H9 (cell line): ENCODE results near the gene WRAP73. TPM values are rescaled to one million over a fixed set of nuclear protein-coding genes. Genes with fewer than 3 reads are reported as not detected.

ENCODE experiments used
- DNase-seq: peaks from one replicate; pipeline ENCODE4 v3.0.0-alpha.2; 2017
- H2AFZ ChIP-seq: one replicate; pipeline ENCODE4 v1.6.1; 2013; ENCODE audit warnings: mild to moderate bottlenecking, low read length, control low read depth, moderate library complexity
- H2AK5ac ChIP-seq: 2 replicates; pipeline ENCODE4 v1.6.1; 2013; ENCODE audit warnings: low read length, control low read depth, mixed read lengths; ENCODE audit not compliant: insufficient read length
- H2BK120ac ChIP-seq: one replicate; pipeline ENCODE4 v1.6.1; 2013; ENCODE audit warnings: low read depth, mild to moderate bottlenecking, low read length, control low read depth, inconsistent platforms; ENCODE audit not compliant: poor library complexity, severe bottlenecking
- H2BK12ac ChIP-seq: 2 replicates; pipeline ENCODE4 v1.6.1; 2013; ENCODE audit warnings: low read length, control low read depth, mixed read lengths, low read depth; ENCODE audit not compliant: insufficient read length
- H2BK15ac ChIP-seq: 2 replicates; pipeline ENCODE4 v1.6.1; 2013; ENCODE audit warnings: low read depth, low read length, control low read depth
- H2BK20ac ChIP-seq: one replicate; pipeline ENCODE4 v1.6.1; 2013; ENCODE audit warnings: low read depth, mild to moderate bottlenecking, low read length, control low read depth, inconsistent platforms; ENCODE audit not compliant: poor library complexity, severe bottlenecking
- H2BK5ac ChIP-seq: 2 replicates; pipeline ENCODE4 v1.6.1; 2013; ENCODE audit warnings: low read length, control low read depth, mixed read lengths; ENCODE audit not compliant: insufficient read length
- H3K14ac ChIP-seq: 2 replicates; pipeline ENCODE4 v1.6.1; 2013; ENCODE audit warnings: low read length, control low read depth; ENCODE audit not compliant: insufficient read depth
- H3K18ac ChIP-seq: 2 replicates; pipeline ENCODE4 v1.6.1; 2013; ENCODE audit warnings: low read depth, mild to moderate bottlenecking, mixed read lengths, low read length, control low read depth; ENCODE audit not compliant: insufficient read length
- H3K23ac ChIP-seq: 2 replicates; pipeline ENCODE4 v1.6.1; 2013; ENCODE audit warnings: low read length, control low read depth, mixed read lengths, low read depth; ENCODE audit not compliant: insufficient read length
- H3K23me2 ChIP-seq: 2 replicates; pipeline ENCODE4 v1.6.1; 2013; ENCODE audit warnings: low read depth, mild to moderate bottlenecking, mixed read lengths, low read length, control low read depth; ENCODE audit not compliant: insufficient read length, poor library complexity, severe bottlenecking
- H3K27ac ChIP-seq: 2 replicates; pipeline ENCODE4 v1.5.1; 2013; ENCODE audit warnings: low read length, control low read depth, mixed read lengths, low read depth; ENCODE audit not compliant: insufficient read length
- H3K27me3 ChIP-seq: 2 replicates; pipeline ENCODE4 v1.6.1; 2013; ENCODE audit warnings: low read length, control low read depth, inconsistent platforms; ENCODE audit not compliant: insufficient read depth
- H3K4ac ChIP-seq: 2 replicates; pipeline ENCODE4 v1.6.1; 2013; ENCODE audit warnings: low read depth, mild to moderate bottlenecking, control low read depth, inconsistent platforms, low read length, moderate library complexity
- H3K4me1 ChIP-seq: 2 replicates; pipeline ENCODE4 v1.6.1; 2013; ENCODE audit warnings: low read length, control low read depth, inconsistent platforms; ENCODE audit not compliant: insufficient read depth
- H3K4me2 ChIP-seq: 2 replicates; pipeline ENCODE4 v1.6.1; 2013; ENCODE audit warnings: low read length, control low read depth, mixed read lengths; ENCODE audit not compliant: insufficient read length, insufficient read depth
- H3K56ac ChIP-seq: 2 replicates; pipeline ENCODE4 v1.6.1; 2013; ENCODE audit warnings: low read depth, mild to moderate bottlenecking, mixed read lengths, low read length, control low read depth; ENCODE audit not compliant: insufficient read length
- H3K79me1 ChIP-seq: 2 replicates; pipeline ENCODE4 v1.6.1; 2013; ENCODE audit warnings: low read depth, mild to moderate bottlenecking, moderate library complexity, low read length, control low read depth, inconsistent platforms; ENCODE audit not compliant: insufficient read depth, poor library complexity, severe bottlenecking
- H3K79me2 ChIP-seq: 2 replicates; pipeline ENCODE4 v1.6.1; 2013; ENCODE audit warnings: low read length, control low read depth, inconsistent platforms; ENCODE audit not compliant: insufficient read depth
- H3K9ac ChIP-seq: 2 replicates; pipeline ENCODE4 v1.6.1; 2013; ENCODE audit warnings: low read length, control low read depth, mixed read lengths; ENCODE audit not compliant: insufficient read length; ENCODE audit errors: extremely low read depth
- H3K9me3 ChIP-seq: one replicate; pipeline ENCODE4 v1.6.1; 2013; ENCODE audit warnings: low read depth, low read length, inconsistent platforms; ENCODE audit not compliant: control insufficient read depth
- H3T11ph ChIP-seq: one replicate; pipeline ENCODE4 v1.6.1; 2013; ENCODE audit warnings: mild to moderate bottlenecking, low read length, control low read depth, inconsistent platforms
- H4K20me1 ChIP-seq: one replicate; pipeline ENCODE4 v1.6.1; 2013; ENCODE audit not compliant: control insufficient read depth, insufficient read length, insufficient read depth
- H4K5ac ChIP-seq: 2 replicates; pipeline ENCODE4 v1.6.1; 2013; ENCODE audit warnings: low read depth, mild to moderate bottlenecking, mixed read lengths, low read length, control low read depth; ENCODE audit not compliant: insufficient read length
- H4K8ac ChIP-seq: replicated peaks from 2 replicates; pipeline ENCODE4 v1.6.1; 2013; ENCODE audit warnings: low read length, control low read depth, mixed read lengths, low read depth; ENCODE audit not compliant: insufficient read length
- H4K91ac ChIP-seq: 2 replicates; pipeline ENCODE4 v1.6.1; 2013; ENCODE audit warnings: low read depth, mild to moderate bottlenecking, moderate library complexity, mixed read lengths, low read length, control low read depth; ENCODE audit not compliant: insufficient read length
- H3K27ac Mint-ChIP-seq, 3 experiments: 2 replicates in 2 of 3; 3 replicates in 1 of 3; pipeline ENCODE4 v1.8.0; 2020 to 2021; ENCODE audit warnings: mixed read lengths in 3 of 3, mild to moderate bottlenecking in 1 of 3, moderate library complexity in 1 of 3
- H3K27me3 Mint-ChIP-seq: 2 replicates; pipeline ENCODE4 v1.8.0; 2021; ENCODE audit warnings: low read depth, mild to moderate bottlenecking, moderate library complexity, mixed read lengths
- H3K36me3 Mint-ChIP-seq, 3 experiments: 2 replicates in 2 of 3; 3 replicates in 1 of 3; pipeline ENCODE4 v1.8.0; 2020 to 2021; ENCODE audit warnings: low read depth in 3 of 3, mixed read lengths in 3 of 3; ENCODE audit not compliant: insufficient read depth in 1 of 3
- H3K4me1 Mint-ChIP-seq, 2 experiments: 2 replicates each; pipeline ENCODE4 v1.8.0; 2020; ENCODE audit warnings: mixed read lengths in 2 of 2
- H3K4me3 Mint-ChIP-seq, 2 experiments: 2 replicates in 1 of 2; 3 replicates in 1 of 2; pipeline ENCODE4 v1.8.0; 2020 to 2021; ENCODE audit warnings: mild to moderate bottlenecking in 2 of 2, mixed read lengths in 2 of 2, moderate library complexity in 1 of 2
- H3K9me3 Mint-ChIP-seq, 2 experiments: 2 replicates in 1 of 2; 3 replicates in 1 of 2; pipeline ENCODE4 v1.8.0; 2020; ENCODE audit warnings: mild to moderate bottlenecking in 2 of 2, mixed read lengths in 2 of 2, moderate library complexity in 1 of 2
- WGBS: extraction: QIAGEN DNeasy Blood & Tissue Kit; methylation state at CpG from one replicate; pipeline ENCODE4 v1.1.7; 2013; ENCODE audit warnings: missing lambda C conversion rate, low lambda C conversion rate, mixed read lengths; ENCODE audit not compliant: insufficient read length; ENCODE audit errors: extremely low coverage; 5-methylcytosine and 5-hydroxymethylcytosine counted together
- total RNA-seq: library from RNA; stranded (reverse); gene quantifications from 2 replicates; pipeline ENCODE4 v1.2.1, GENCODE V29; 2021
- TF ChIP-seq, protein P1 (sequence below): fragments of 200-600 bp; sonication (generic); conservative IDR thresholded peaks from 3 replicates; pipeline ENCODE4 v1.8.0; 2021; ENCODE audit warnings: antibody characterized with exemption, mild to moderate bottlenecking

Gene WRAP73
- total RNA-seq, 1 experiment from 2014 or later, result 28.4 TPM

- no peak overlapping the region for H2BK20ac ChIP-seq
- H3K23me2 ChIP-seq, result no peaks in the 10 kb centered on the region
- no peak overlapping the region for H2BK15ac ChIP-seq
- Mint-ChIP-seq H3K36me3 (peaks cover 0 to 17% (median 6%) of the 10 kb centered on the region in 3 experiments; a peak in 4 of 7 replicates), H3K27ac (no peak overlapping the region; a peak in 1 of 7 replicates), H3K27me3 (peaks cover 17% of the 10 kb centered on the region), H3K4me1 (peaks cover 17 to 37% of the 10 kb centered on the region in 2 experiments), H3K4me3 (no peak overlapping the region; a peak in 1 of 5 replicates), H3K9me3 (peaks cover 0 to 4% of the 10 kb centered on the region in 2 experiments; a peak in 2 of 5 replicates)
- no peak overlapping the region for H3K4me2 ChIP-seq
- no peak overlapping the region for H4K5ac ChIP-seq
- H4K91ac ChIP-seq, result no peak overlapping the region
- H2AK5ac ChIP-seq, result no peak overlapping the region
- no peak overlapping the region for H3T11ph ChIP-seq
- no peak overlapping the region for H2BK12ac ChIP-seq
- no peak for DNase-seq
- H3K27me3 ChIP-seq, result peaks cover 4% of the 10 kb centered on the region; the same call in 1 of the 2 replicates
- TF ChIP-seq, protein P1, sequence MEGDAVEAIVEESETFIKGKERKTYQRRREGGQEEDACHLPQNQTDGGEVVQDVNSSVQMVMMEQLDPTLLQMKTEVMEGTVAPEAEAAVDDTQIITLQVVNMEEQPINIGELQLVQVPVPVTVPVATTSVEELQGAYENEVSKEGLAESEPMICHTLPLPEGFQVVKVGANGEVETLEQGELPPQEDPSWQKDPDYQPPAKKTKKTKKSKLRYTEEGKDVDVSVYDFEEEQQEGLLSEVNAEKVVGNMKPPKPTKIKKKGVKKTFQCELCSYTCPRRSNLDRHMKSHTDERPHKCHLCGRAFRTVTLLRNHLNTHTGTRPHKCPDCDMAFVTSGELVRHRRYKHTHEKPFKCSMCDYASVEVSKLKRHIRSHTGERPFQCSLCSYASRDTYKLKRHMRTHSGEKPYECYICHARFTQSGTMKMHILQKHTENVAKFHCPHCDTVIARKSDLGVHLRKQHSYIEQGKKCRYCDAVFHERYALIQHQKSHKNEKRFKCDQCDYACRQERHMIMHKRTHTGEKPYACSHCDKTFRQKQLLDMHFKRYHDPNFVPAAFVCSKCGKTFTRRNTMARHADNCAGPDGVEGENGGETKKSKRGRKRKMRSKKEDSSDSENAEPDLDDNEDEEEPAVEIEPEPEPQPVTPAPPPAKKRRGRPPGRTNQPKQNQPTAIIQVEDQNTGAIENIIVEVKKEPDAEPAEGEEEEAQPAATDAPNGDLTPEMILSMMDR, result no peak
- no peaks in the 10 kb centered on the region for H3K9me3 ChIP-seq
- H3K79me2 ChIP-seq, result no peaks in the 10 kb centered on the region
- H2AFZ ChIP-seq, result no peak overlapping the region
- no peak overlapping the region for H3K18ac ChIP-seq
- no peak overlapping the region for H3K27ac ChIP-seq
- H3K79me1 ChIP-seq, result no peaks in the 10 kb centered on the region
- H2BK120ac ChIP-seq, result no peak overlapping the region
- no peak overlapping the region for H4K8ac ChIP-seq
- WGBS, result no CpG with 5 or more reads among the region's 18 CpGs
- H3K56ac ChIP-seq, result no peak overlapping the region
- no peaks in the 10 kb centered on the region for H4K20me1 ChIP-seq
- no peaks in the 10 kb centered on the region for H3K4me1 ChIP-seq
- H3K23ac ChIP-seq, result no peak overlapping the region
- H2BK5ac ChIP-seq, result no peak overlapping the region
- no peak overlapping the region for H3K9ac ChIP-seq
- H3K4ac ChIP-seq, result no peak overlapping the region
- H3K14ac ChIP-seq, result no peak overlapping the region; the same call in 1 of the 2 replicates
These were observed 29.2 kb upstream of the WRAP73 start for GRCh38 chr1:3679098-3679555.
